Mesenchymal stem cell (in vitro differentiated cells and primary cell): ENCODE data around the gene HRH4.

Experiments
- DNase-seq: peaks from one replicate; pipeline ENCODE4 v3.0.0-alpha.2; 2013
- H2AFZ ChIP-seq: one replicate; pipeline ENCODE4 v1.6.1; 2013; ENCODE audit warnings: low read depth, mild to moderate bottlenecking, control low read depth, inconsistent platforms, low read length, moderate library complexity
- H2AK5ac ChIP-seq: 2 replicates; pipeline ENCODE4 v1.6.1; 2013; ENCODE audit warnings: low read length, moderate library complexity, mild to moderate bottlenecking, inconsistent platforms; ENCODE audit not compliant: severe bottlenecking
- H2BK120ac ChIP-seq: one replicate; pipeline ENCODE4 v1.6.1; 2013; ENCODE audit warnings: low read depth, mild to moderate bottlenecking, inconsistent platforms, low read length, moderate library complexity
- H2BK12ac ChIP-seq, 2 experiments: one replicate each; pipeline ENCODE4 v1.6.1; 2013; ENCODE audit warnings: inconsistent platforms in 2 of 2, low read length in 2 of 2, mild to moderate bottlenecking in 2 of 2, moderate library complexity in 2 of 2, control low read depth in 1 of 2
- H2BK15ac ChIP-seq: one replicate; pipeline ENCODE4 v1.6.1; 2013; ENCODE audit warnings: mild to moderate bottlenecking, low read depth, inconsistent platforms; ENCODE audit not compliant: poor library complexity, severe bottlenecking
- H2BK5ac ChIP-seq: 2 replicates; pipeline ENCODE4 v1.6.1; 2013; ENCODE audit warnings: low read depth, mild to moderate bottlenecking, low read length, control low read depth, inconsistent platforms; ENCODE audit not compliant: poor library complexity, severe bottlenecking
- H3K14ac ChIP-seq, 2 experiments: one replicate each; pipeline ENCODE4 v1.6.1; 2013; ENCODE audit warnings: inconsistent platforms in 2 of 2, low read length in 2 of 2, control low read depth in 1 of 2, mild to moderate bottlenecking in 1 of 2, moderate library complexity in 1 of 2
- H3K18ac ChIP-seq, 2 experiments: one replicate each; pipeline ENCODE4 v1.6.1; 2013; ENCODE audit warnings: inconsistent platforms in 2 of 2, low read length in 2 of 2, control low read depth in 1 of 2, low read depth in 1 of 2, mild to moderate bottlenecking in 1 of 2
- H3K23ac ChIP-seq, 2 experiments: one replicate each; pipeline ENCODE4 v1.6.1; 2013; ENCODE audit warnings: inconsistent platforms in 2 of 2, low read length in 2 of 2, mild to moderate bottlenecking in 2 of 2, moderate library complexity in 2 of 2, control low read depth in 1 of 2
- H3K27ac ChIP-seq: 2 replicates; pipeline ENCODE4 v1.5.1; 2013; ENCODE audit warnings: mild to moderate bottlenecking, moderate library complexity, low read length, control low read depth, inconsistent platforms; ENCODE audit not compliant: poor library complexity, severe bottlenecking
- H3K27me3 ChIP-seq, 2 experiments: 2 replicates each; pipeline versions ENCODE4 v1.6.1 to v1.7.0; 2013; ENCODE audit warnings: low read length in 2 of 2, mild to moderate bottlenecking in 2 of 2, moderate library complexity in 2 of 2, control low read depth in 1 of 2, inconsistent platforms in 1 of 2; ENCODE audit not compliant: control insufficient read depth in 1 of 2, insufficient read depth in 1 of 2
- H3K36me3 ChIP-seq, 2 experiments: 2 replicates each; pipeline versions ENCODE4 v1.6.1 to v1.7.0; 2013; ENCODE audit warnings: low read length in 2 of 2, control low read depth in 1 of 2, inconsistent platforms in 1 of 2, low read depth in 1 of 2, mild to moderate bottlenecking in 1 of 2; ENCODE audit not compliant: insufficient read depth in 2 of 2, control insufficient read depth in 1 of 2
- H3K4ac ChIP-seq, 2 experiments: one replicate each; pipeline ENCODE4 v1.6.1; 2013; ENCODE audit warnings: inconsistent platforms in 2 of 2, low read length in 2 of 2, mild to moderate bottlenecking in 2 of 2, moderate library complexity in 2 of 2, control low read depth in 1 of 2, low read depth in 1 of 2
- H3K4me1 ChIP-seq: 2 replicates; pipeline ENCODE4 v1.6.1; 2013; ENCODE audit warnings: low read depth, low read length, control low read depth; ENCODE audit not compliant: control insufficient read depth, insufficient read depth
- H3K4me2 ChIP-seq: 2 replicates; pipeline ENCODE4 v1.6.1; 2013; ENCODE audit warnings: low read length, mild to moderate bottlenecking, inconsistent platforms; ENCODE audit not compliant: poor library complexity, severe bottlenecking
- H3K4me3 ChIP-seq, 2 experiments: 2 replicates each; pipeline versions ENCODE4 v1.5.1 to v1.7.0; 2013; ENCODE audit warnings: low read length in 2 of 2, mild to moderate bottlenecking in 2 of 2, control low read depth in 1 of 2, low read depth in 1 of 2; ENCODE audit not compliant: insufficient read depth in 1 of 2
- H3K79me1 ChIP-seq: replicated peaks from 2 replicates; pipeline ENCODE4 v1.6.1; 2013; ENCODE audit warnings: mild to moderate bottlenecking, control low read depth, low read length, inconsistent platforms; ENCODE audit not compliant: poor library complexity, severe bottlenecking
- H3K9ac ChIP-seq: 2 replicates; pipeline ENCODE4 v1.7.0; 2013; ENCODE audit warnings: mild to moderate bottlenecking, low read length, moderate library complexity
- H3K9me3 ChIP-seq: 2 replicates; pipeline ENCODE4 v1.7.0; 2013; ENCODE audit warnings: mild to moderate bottlenecking, low read length; ENCODE audit not compliant: control insufficient read depth
- H4K8ac ChIP-seq: one replicate; pipeline ENCODE4 v1.6.1; 2013; ENCODE audit warnings: inconsistent platforms, mild to moderate bottlenecking, low read length, moderate library complexity
- H4K91ac ChIP-seq: one replicate; pipeline ENCODE4 v1.6.1; 2013; ENCODE audit warnings: mild to moderate bottlenecking, low read length, inconsistent platforms
- WGBS: methylation state at CpG from one replicate; pipeline ENCODE4 v1.1.7; 2013; ENCODE audit warnings: mixed read lengths; 5-methylcytosine and 5-hydroxymethylcytosine counted together

The HRH4 gene

DNA sequence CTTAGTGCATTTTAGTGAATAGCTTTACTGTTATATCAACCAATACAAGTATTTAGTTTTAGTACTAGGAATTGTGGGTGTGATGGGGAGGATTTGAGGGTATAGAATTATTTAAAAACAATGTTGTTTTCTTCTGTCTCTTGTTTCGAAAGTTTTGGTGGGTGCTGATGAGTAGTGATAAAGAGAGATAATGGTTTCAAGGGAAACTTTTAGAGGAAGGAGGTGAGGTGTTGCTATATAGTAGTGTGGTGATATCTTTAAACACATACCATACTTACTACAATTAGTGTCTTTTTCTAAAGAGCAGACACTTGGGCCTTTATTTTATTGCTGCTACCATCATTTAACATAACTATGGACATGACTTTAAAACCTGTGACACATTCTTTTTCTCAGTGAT is 23.5 kb upstream of the HRH4 start:
- Histone ChIP-seq H3K27me3 (no peaks in the 10 kb centered on the region), H2AK5ac (no peak overlapping the region), H3K4me1 (no peaks in the 10 kb centered on the region), H3K4me2 (no peak overlapping the region), H3K23ac (no peak overlapping the region), H2AFZ (no peak overlapping the region), H3K9me3 (no peaks in the 10 kb centered on the region), H3K18ac (no peak overlapping the region), H4K91ac (no peak overlapping the region), H3K4ac (no peak overlapping the region), H2BK5ac (no peak overlapping the region), H3K4me3 (no peak overlapping the region), H2BK15ac (no peak overlapping the region), H3K14ac (no peak overlapping the region), H3K79me1 (peaks cover 8% of the 10 kb centered on the region), H3K9ac (no peak overlapping the region), H3K27ac (no peak overlapping the region), H2BK120ac (no peak overlapping the region), H3K36me3 (peaks cover 5 to 64% of the 10 kb centered on the region in 2 experiments), H2BK12ac (no peak overlapping the region), H4K8ac (no peak overlapping the region)
- WGBS = 100% methylated on average over 1 of the region's 1 CpG
- no peak for DNase-seq

DNA sequence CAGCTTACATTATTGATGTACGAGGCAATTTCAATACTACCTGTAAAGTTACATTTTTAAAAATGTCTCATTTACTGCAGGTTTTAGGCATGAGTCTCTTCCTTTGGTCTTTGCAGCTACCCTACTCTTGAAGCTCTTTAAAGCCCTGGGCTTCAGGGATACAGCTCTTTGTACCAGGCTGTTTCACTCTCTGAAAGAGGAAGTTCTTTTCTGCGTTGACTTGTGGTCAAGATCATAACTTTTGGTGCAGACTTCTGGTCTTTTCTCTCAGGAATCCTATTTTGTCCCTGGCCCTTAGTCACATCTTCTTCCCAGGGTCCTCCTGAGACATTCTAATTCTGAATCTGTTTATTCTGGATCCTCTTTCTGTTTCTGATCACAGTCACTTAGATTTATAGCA is 16.6 kb upstream of the HRH4 start:
- DNase-seq = no peak
- Histone ChIP-seq H2BK12ac (no peak overlapping the region), H2BK120ac (no peak overlapping the region), H3K14ac (no peak overlapping the region), H3K4ac (no peak overlapping the region), H3K27ac (no peak overlapping the region), H4K8ac (no peak overlapping the region), H3K4me1 (no peaks in the 10 kb centered on the region), H3K9me3 (no peaks in the 10 kb centered on the region), H3K18ac (no peak overlapping the region), H3K36me3 (peaks cover 6 to 93% of the 10 kb centered on the region in 2 experiments), H3K4me2 (no peak overlapping the region), H2AFZ (no peak overlapping the region), H3K79me1 (peaks cover 3% of the 10 kb centered on the region), H2BK15ac (no peak overlapping the region), H3K27me3 (no peaks in the 10 kb centered on the region), H3K4me3 (no peak overlapping the region), H2BK5ac (no peak overlapping the region), H3K9ac (no peak overlapping the region), H4K91ac (no peak overlapping the region), H3K23ac (no peak overlapping the region), H2AK5ac (no peak overlapping the region)
- WGBS = 98% methylated on average over 2 of the region's 2 CpGs

DNA sequence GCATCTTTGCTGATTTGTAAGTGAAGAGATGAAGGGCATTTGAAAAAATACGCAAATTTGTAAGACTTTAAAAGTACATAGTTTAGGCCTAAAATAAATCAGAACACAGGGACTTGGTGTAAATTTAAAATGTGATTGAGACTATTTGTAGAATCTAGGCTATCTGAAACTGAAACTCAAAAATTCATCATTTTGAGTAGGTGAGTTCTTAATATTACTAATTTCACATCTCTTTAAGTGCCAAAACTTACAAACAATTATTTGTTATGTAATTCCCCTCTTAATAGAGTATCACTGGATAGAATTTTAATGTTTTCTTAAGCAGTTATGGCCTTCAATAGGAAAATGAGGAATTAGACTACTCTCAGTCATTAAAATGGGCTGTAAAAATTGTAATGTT is 14.0 kb upstream of the HRH4 start:
- H4K8ac ChIP-seq = no peak overlapping the region
- peaks cover 7 to 97% of the 10 kb centered on the region in 2 experiments for H3K36me3 ChIP-seq
- H2AFZ ChIP-seq = no peak overlapping the region
- no peak overlapping the region for H3K9ac ChIP-seq
- H3K79me1 ChIP-seq = no peaks in the 10 kb centered on the region
- H3K4me1 ChIP-seq = no peaks in the 10 kb centered on the region
- no peak overlapping the region for H2BK5ac ChIP-seq
- H3K4ac ChIP-seq = no peak overlapping the region
- H2BK12ac ChIP-seq = no peak overlapping the region
- no peak overlapping the region for H2BK120ac ChIP-seq
- H3K9me3 ChIP-seq = no peaks in the 10 kb centered on the region
- H3K14ac ChIP-seq = no peak overlapping the region
- H3K23ac ChIP-seq = no peak overlapping the region
- H2BK15ac ChIP-seq = no peak overlapping the region
- H3K4me3 ChIP-seq = no peak overlapping the region
- H3K18ac ChIP-seq = no peak overlapping the region
- H3K27ac ChIP-seq = no peak overlapping the region
- no peaks in the 10 kb centered on the region for H3K27me3 ChIP-seq
- no peak overlapping the region for H4K91ac ChIP-seq
- H3K4me2 ChIP-seq = no peak overlapping the region
- no peak overlapping the region for H2AK5ac ChIP-seq
- no peak for DNase-seq
- WGBS = 83% methylated on average over 1 of the region's 1 CpG

DNA sequence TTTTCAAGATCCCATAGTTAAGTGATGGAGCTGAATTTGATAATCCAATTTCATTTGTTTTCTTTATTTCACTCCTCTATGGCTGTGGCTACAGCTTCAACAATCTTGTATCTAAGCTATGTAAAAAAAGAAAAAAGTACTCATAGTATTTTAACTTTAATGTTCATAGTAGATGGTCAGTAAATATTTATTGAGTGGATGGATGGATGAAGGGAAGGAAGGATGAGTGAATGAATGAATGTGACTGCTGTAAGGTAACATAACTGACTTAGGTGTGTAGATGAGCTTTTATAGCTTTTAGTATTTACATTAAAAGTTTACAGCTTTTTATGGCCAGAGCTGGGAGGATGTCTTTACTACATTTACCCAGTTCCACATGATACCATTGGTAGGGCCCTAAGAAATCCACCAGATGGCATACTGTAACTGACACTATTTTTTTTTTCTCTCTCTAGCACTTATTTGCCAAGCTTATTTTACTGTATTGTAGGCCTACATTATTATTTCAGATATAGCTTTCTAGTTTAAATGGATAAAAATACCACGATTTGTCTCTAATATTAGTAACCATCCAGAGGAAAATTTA is 13.4 kb upstream of the HRH4 start:
- H3K9ac ChIP-seq = no peak overlapping the region

More for the DNA sequence above, 13.4 kb upstream of the HRH4 start:
- no peak overlapping the region for H2BK15ac ChIP-seq
- no peaks in the 10 kb centered on the region for H3K9me3 ChIP-seq
- no peak overlapping the region for H4K91ac ChIP-seq
- no peak overlapping the region for H2AFZ ChIP-seq
- H3K4me2 ChIP-seq = no peak overlapping the region
- no peak overlapping the region for H3K18ac ChIP-seq
- H3K14ac ChIP-seq = no peak overlapping the region
- H3K23ac ChIP-seq = no peak overlapping the region
- H2BK120ac ChIP-seq = no peak overlapping the region
- no peak overlapping the region for H3K4ac ChIP-seq
- no peaks in the 10 kb centered on the region for H3K27me3 ChIP-seq
- DNase-seq = peak; percentile 6
- H2BK12ac ChIP-seq = no peak overlapping the region
- H4K8ac ChIP-seq = no peak overlapping the region
- H3K27ac ChIP-seq = no peak overlapping the region
- H2AK5ac ChIP-seq = no peak overlapping the region
- WGBS = no CpG with 5 or more reads among the region's 1 CpG
- H3K4me1 ChIP-seq = no peaks in the 10 kb centered on the region
- H3K36me3 ChIP-seq = peaks cover 7 to 98% of the 10 kb centered on the region in 2 experiments
- H2BK5ac ChIP-seq = no peak overlapping the region
- H3K79me1 ChIP-seq = no peaks in the 10 kb centered on the region
- H3K4me3 ChIP-seq = no peak overlapping the region
